ENCODE measurements around the gene KDM3B.

The KDM3B gene

GRCh38 chr5:138461343-138462125 is 109.0 kb downstream of the KDM3B start:
- no peak overlapping the region for H3K4me2 ChIP-seq (ENCODE audit: low read depth, low read length)
- no peak overlapping the region for H2AFZ ChIP-seq (ENCODE audit: low read length)
- no peaks in the 10 kb centered on the region for H3K9me3 ChIP-seq (replicated peaks; ENCODE audit: insufficient read depth, low read length)
- no peak overlapping the region for H3K9ac ChIP-seq (ENCODE audit: low read length)
- no peaks in the 10 kb centered on the region for H3K9me2 ChIP-seq (replicated peaks; ENCODE audit: insufficient read depth, low read length)
- H3F3A ChIP-seq (ENCODE audit: insufficient read depth, low read length) = peaks cover 6% of the 10 kb centered on the region; the same call in 1 of the 2 replicates
- no peak for DNase-seq
- H3K36me3 ChIP-seq (replicated peaks; ENCODE audit: insufficient read depth, low read length) = no peaks in the 10 kb centered on the region
- H3K79me2 ChIP-seq (ENCODE audit: low read length) = no peaks in the 10 kb centered on the region
- H3K27ac ChIP-seq (ENCODE audit: low read length) = no peak overlapping the region
- H3K27me3 ChIP-seq (replicated peaks; ENCODE audit: insufficient read depth, low read length) = peaks cover 10% of the 10 kb centered on the region
- H3K4me1 ChIP-seq (ENCODE audit: low read length) = peaks cover 8% of the 10 kb centered on the region
- H4K20me1 ChIP-seq (ENCODE audit: insufficient read depth, low read length) = no peaks in the 10 kb centered on the region
- H3K4me3 ChIP-seq (ENCODE audit: low read length) = no peak overlapping the region
- no peak for TF ChIP-seq CTCF (IDR thresholded peaks at IDR 0.05; ENCODE audit: low read length)
- no peak for TF ChIP-seq EZH2 (optimal IDR thresholded peaks at IDR 0.05; ENCODE audit: low read depth, low read length)
- TF ChIP-seq EZH2phosphoT487 (IDR thresholded peaks at IDR 0.05; ENCODE audit: low read length) = no peak

- peaks cover 27% of the 10 kb centered on the region for H3K27me3 ChIP-seq (replicated peaks; ENCODE audit: insufficient read depth, low read length)
- DNase-seq = no peak
- peaks cover 8% of the 10 kb centered on the region for H3K4me1 ChIP-seq (ENCODE audit: low read length)
- no peaks in the 10 kb centered on the region for H3K79me2 ChIP-seq (ENCODE audit: low read length)
- no peaks in the 10 kb centered on the region for H3K36me3 ChIP-seq (replicated peaks; ENCODE audit: insufficient read depth, low read length)
- H3K9me2 ChIP-seq (replicated peaks; ENCODE audit: insufficient read depth, low read length) = no peaks in the 10 kb centered on the region
- H3K27ac ChIP-seq (ENCODE audit: low read length) = peak overlapping the region; percentile 26; the same call in 1 of the 2 replicates
- H3K4me2 ChIP-seq (ENCODE audit: low read depth, low read length) = peak overlapping the region; percentile 94
- H3K9me3 ChIP-seq (replicated peaks; ENCODE audit: insufficient read depth, low read length) = no peaks in the 10 kb centered on the region
- TF ChIP-seq CTCF (IDR thresholded peaks at IDR 0.05; ENCODE audit: low read length) (no peak), EZH2phosphoT487 (IDR thresholded peaks at IDR 0.05; ENCODE audit: low read length) (no peak), EZH2 (optimal IDR thresholded peaks at IDR 0.05; ENCODE audit: low read depth, low read length) (no peak)
- peak overlapping the region; percentile 88 for H3K4me3 ChIP-seq (ENCODE audit: low read length)
- H4K20me1 ChIP-seq (ENCODE audit: insufficient read depth, low read length) = no peaks in the 10 kb centered on the region
- H2AFZ ChIP-seq (ENCODE audit: low read length) = peak overlapping the region; percentile 89
- H3F3A ChIP-seq (ENCODE audit: insufficient read depth, low read length) = peaks cover 6% of the 10 kb centered on the region; the same call in 1 of the 2 replicates
- peak overlapping the region; percentile 93 for H3K9ac ChIP-seq (ENCODE audit: low read length)
Observed at GRCh38 chr5:138463419-138464007, 111.0 kb downstream of the KDM3B start.

DNA sequence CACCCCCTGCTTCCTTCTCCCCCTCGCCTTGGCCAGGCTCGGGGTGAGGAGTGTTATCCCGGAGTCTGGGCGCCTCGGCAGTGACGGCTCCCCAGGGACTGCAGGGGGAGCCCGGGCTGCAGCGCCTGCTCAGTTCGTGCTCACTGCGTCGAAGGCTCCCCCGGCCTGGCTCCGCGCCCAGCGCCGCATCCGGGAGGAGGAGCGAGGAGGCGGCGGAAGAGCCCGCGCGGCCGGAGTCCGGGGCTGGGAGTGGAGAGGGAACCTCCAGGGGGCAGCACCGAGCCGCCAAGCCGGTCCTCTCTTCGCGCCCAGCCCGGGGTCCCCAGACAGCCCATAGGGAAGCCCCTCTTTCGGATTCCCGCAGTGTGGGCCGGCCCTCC is 111.5 kb downstream of the KDM3B start:
- no peaks in the 10 kb centered on the region for H4K20me1 ChIP-seq (ENCODE audit: insufficient read depth, low read length)
- peak overlapping the region; percentile 93 for H3K9ac ChIP-seq (ENCODE audit: low read length)
- H3K9me2 ChIP-seq (replicated peaks; ENCODE audit: insufficient read depth, low read length) = no peaks in the 10 kb centered on the region
- no peaks in the 10 kb centered on the region for H3K9me3 ChIP-seq (replicated peaks; ENCODE audit: insufficient read depth, low read length)
- peak overlapping the region; percentile 87 for H3K27ac ChIP-seq (ENCODE audit: low read length)
- peaks cover 30% of the 10 kb centered on the region for H3K27me3 ChIP-seq (replicated peaks; ENCODE audit: insufficient read depth, low read length)
- peak overlapping the region; percentile 94 for H3K4me2 ChIP-seq (ENCODE audit: low read depth, low read length)
- no peaks in the 10 kb centered on the region for H3K36me3 ChIP-seq (replicated peaks; ENCODE audit: insufficient read depth, low read length)
- peak overlapping the region; percentile 88 for H3K4me3 ChIP-seq (ENCODE audit: low read length)
- H2AFZ ChIP-seq (ENCODE audit: low read length) = peak overlapping the region; percentile 96
- peaks cover 7% of the 10 kb centered on the region for H3K4me1 ChIP-seq (ENCODE audit: low read length)
- H3K79me2 ChIP-seq (ENCODE audit: low read length) = no peaks in the 10 kb centered on the region
- peaks cover 6% of the 10 kb centered on the region; the same call in 1 of the 2 replicates for H3F3A ChIP-seq (ENCODE audit: insufficient read depth, low read length)
- DNase-seq = peak; percentile 95
- TF ChIP-seq CTCF (IDR thresholded peaks at IDR 0.05; ENCODE audit: low read length) (peak; percentile 80), EZH2 (optimal IDR thresholded peaks at IDR 0.05; ENCODE audit: low read depth, low read length) (no peak)
